Measurements from ENCODE around the gene EDAR.

EDAR gene

DNA sequence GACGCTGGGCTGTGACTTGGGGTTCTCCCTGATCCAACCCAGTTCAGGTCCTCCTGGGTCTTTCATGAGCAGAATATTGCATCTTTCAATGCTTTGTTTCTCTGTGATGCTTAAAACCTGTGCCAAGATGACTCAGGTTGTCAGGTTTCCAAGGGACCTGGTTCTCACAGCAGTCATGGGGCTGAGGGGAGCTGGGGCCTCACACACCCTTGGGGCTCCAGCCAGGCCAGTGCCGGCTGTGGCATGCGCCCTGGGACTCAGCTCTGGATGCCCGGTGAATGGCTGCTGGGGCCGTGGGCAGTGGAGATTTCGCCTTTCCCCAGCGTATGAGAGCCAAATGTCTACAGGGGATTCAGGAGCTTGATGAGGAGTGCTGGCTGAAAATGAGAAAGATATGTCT, 29.6 kb downstream of the EDAR start:
- no peak overlapping the region for H3K4me3 ChIP-seq (ENCODE audit: low read depth, low read length)
- DNase-seq (ENCODE audit: low read depth): no peak
- TF ChIP-seq, protein P1, sequence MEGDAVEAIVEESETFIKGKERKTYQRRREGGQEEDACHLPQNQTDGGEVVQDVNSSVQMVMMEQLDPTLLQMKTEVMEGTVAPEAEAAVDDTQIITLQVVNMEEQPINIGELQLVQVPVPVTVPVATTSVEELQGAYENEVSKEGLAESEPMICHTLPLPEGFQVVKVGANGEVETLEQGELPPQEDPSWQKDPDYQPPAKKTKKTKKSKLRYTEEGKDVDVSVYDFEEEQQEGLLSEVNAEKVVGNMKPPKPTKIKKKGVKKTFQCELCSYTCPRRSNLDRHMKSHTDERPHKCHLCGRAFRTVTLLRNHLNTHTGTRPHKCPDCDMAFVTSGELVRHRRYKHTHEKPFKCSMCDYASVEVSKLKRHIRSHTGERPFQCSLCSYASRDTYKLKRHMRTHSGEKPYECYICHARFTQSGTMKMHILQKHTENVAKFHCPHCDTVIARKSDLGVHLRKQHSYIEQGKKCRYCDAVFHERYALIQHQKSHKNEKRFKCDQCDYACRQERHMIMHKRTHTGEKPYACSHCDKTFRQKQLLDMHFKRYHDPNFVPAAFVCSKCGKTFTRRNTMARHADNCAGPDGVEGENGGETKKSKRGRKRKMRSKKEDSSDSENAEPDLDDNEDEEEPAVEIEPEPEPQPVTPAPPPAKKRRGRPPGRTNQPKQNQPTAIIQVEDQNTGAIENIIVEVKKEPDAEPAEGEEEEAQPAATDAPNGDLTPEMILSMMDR (conservative IDR thresholded peaks at IDR 0.05; ENCODE audit: low read depth, low read length): no peak

DNA sequence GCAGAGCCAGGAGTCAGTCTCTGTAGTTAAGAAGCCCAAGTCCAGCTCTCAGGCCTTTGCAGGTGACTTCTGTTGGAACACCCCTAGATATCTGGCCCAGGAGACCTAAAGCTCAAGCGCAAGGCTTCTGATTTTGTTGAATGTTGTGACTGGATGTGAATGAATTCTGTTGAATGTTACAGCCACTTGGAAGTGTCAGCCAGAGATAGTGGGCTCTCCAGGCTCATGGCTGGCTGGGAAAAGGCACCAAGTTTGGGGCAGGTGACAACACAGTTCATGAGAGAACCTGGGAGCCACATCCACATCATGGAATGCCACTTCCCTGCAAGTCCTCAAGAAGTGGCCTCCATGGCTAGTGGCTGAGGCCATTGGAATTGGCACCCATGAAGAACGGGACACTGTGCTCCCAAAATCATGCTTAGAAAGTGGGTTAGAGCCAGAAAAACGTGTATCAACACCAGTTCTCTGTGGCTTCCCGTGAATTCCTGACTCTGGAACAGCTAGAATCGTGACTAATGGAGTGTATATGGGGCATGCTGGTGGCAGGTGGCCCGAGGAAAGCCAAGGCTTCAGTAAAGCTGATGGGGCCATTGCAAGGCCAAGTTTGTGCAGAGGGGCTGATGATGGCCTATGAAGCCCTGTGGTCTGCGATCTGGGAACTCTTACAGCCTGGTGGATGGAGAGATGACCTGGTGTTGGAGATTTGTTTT, 30.2 kb downstream of the EDAR start:
- no peak for DNase-seq (ENCODE audit: low read depth)
- TF ChIP-seq, protein P1 (conservative IDR thresholded peaks at IDR 0.05; ENCODE audit: low read depth, low read length): no peak
- no peak overlapping the region for H3K4me3 ChIP-seq (ENCODE audit: low read depth, low read length)

DNA sequence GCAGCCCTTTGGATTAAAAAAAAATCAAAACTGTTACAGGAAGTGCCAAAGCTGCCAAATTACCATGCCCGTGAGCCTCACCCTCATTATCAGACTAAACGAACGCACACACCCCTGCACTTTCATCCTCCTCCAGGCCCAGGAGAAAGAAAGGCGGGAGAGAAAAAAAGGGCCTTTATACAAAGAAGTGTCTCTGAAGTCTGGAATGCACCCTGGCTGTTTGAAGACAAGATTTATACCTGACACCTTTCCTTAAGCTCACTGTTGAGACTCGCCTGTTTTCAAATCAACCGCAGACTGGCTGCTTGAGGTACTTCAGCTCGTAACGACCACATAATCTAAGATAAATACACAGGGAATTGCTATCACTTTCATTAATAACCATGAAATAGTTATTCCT, 31.0 kb downstream of the EDAR start:
- no peak for DNase-seq (ENCODE audit: low read depth)
- H3K4me3 ChIP-seq (ENCODE audit: low read depth, low read length): no peak overlapping the region
- TF ChIP-seq, protein P1 (conservative IDR thresholded peaks at IDR 0.05; ENCODE audit: low read depth, low read length): no peak

DNA sequence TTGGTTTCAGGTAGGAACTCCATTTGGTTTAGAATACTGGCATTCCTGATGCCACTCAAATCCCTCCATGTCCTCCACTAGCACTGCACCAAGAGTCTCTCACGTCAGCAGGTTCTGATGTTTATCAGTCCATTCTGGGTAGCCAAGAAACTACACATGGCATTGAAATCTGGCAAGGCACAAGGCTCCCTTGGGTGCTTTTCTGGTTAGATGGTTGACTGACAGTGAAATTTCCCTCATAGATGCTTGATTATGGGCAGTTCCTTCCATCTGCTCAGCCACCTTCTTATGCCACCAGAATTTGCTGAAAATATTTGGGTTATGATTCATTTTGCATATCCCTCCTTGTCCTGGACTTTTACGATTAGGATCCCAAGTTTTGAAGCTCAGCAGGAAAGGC, 32.6 kb downstream of the EDAR start:
- DNase-seq (ENCODE audit: low read depth): no peak
- no peak overlapping the region for H3K4me3 ChIP-seq (ENCODE audit: low read depth, low read length)
- TF ChIP-seq, protein P1 (conservative IDR thresholded peaks at IDR 0.05; ENCODE audit: low read depth, low read length): no peak

DNA sequence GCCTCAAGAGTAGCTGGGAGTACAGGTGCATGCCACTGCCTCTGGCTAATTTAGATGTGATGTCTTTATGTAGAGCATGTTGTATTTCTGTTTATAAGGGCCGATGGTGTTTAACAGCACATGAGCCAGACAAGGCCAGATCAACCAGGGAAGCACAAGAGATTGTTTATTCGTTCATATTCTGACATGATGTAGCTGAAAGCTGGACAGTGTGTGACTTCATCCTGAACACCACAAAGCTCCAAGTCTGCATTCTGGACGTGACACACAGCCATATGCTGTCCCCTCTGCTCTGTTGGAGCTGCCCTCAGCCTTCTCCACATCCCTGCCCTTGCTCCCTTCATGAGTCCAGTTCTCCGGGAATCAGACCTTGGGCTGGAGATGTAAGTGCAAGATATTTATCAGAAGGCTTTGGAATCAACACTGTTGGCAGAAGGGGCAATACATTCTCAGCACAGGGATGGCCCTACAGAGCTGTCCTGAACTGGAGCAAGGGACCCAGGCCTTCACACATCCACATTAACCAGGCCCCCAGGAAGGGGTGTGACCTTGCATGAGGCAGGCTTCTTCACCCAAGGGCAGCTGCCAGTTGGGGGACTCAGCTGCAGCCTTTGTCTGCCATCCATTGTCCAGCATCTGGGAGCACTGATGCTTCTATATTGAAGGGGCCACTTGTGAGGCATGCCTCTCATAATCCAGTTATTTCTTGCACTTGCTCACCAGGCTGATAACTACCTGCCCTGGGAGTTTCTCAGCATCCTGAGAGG, 38.5 kb downstream of the EDAR start:
- H3K4me3 ChIP-seq (ENCODE audit: low read depth, low read length): no peak overlapping the region
- DNase-seq (ENCODE audit: low read depth): no peak
- TF ChIP-seq, protein P1 (conservative IDR thresholded peaks at IDR 0.05; ENCODE audit: low read depth, low read length): no peak

DNA sequence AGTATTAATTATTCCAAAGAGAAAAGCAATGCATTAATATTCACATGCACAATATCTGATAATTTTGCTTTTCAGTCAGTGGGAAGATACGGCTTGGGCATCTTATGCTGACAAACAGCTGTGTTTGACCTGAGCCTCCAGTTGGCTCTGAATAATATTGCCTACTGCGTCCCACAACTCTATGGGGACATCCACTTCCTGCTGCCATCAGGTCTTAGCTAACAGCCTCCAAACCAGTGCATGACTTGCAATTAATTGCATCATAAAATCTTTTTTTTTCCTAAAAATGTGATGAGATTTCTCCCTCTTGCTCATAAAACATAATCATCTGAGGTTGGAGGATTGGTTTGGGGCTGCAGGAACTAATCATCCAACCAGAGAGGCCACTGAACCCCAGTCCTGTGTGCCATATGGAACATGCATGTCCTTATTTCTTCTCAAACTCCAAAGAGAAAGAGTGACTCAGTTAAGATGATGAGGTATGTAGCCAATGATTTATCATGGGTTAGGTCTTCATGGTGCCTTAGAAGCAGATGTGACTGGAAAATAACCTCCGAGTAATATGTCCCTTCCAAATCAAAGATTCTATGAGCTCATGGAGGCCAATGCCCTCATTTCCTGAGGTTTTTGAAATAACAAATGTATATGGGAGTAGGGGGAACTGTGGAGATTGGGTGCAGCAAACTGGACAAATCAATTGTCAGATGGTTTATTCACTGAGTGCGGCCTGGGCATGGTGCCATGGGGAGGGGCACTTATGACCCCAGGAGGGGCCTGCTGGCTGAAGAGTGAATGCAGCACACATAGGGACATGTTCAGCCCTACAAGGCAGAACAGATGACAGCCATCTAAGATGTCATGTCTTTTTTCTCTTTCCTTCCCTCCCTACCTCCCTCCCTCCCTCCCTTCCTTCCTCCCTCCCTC, 39.4 kb downstream of the EDAR start:
- TF ChIP-seq, protein P1 (conservative IDR thresholded peaks at IDR 0.05; ENCODE audit: low read depth, low read length): no peak
- no peak for DNase-seq (ENCODE audit: low read depth)
- H3K4me3 ChIP-seq (ENCODE audit: low read depth, low read length): no peak overlapping the region

All from choroid plexus epithelial cell (primary cell).